ENCODE data around the gene ITPA.
A peak's percentile ranks its signal among the peaks of the same experiment; 100 is the strongest.

Gene ITPA

GRCh38 chr20:3239867-3240775 is 30.8 kb downstream of the ITPA start:
- Histone ChIP-seq H3K9me3 (ENCODE audit: control insufficient read depth in 2 of 2, low read length in 2 of 2) (no peaks in the 10 kb centered on the region), H3K4me1 (ENCODE audit: control insufficient read depth, insufficient read depth, low read length) (peaks cover 23% of the 10 kb centered on the region), H3K27ac (ENCODE audit: low read length) (no peak overlapping the region), H3K36me3 (ENCODE audit: control insufficient read depth in 2 of 2, insufficient read depth in 2 of 2, low read length in 2 of 2) (no peaks in the 10 kb centered on the region), H3K27me3 (ENCODE audit: control insufficient read depth in 1 of 2, insufficient read depth in 2 of 2, low read length in 2 of 2) (peaks cover 41 to 53% of the 10 kb centered on the region in 2 donors), H3K9ac (ENCODE audit: low read length in 2 of 2) (no peak overlapping the region), H3K4me3 (ENCODE audit: low read length in 2 of 2) (peak overlapping the region; percentile 1 to 74)

GRCh38 chr20:3240776-3241363 is 31.6 kb downstream of the ITPA start:
- Histone ChIP-seq H3K36me3 (ENCODE audit: control insufficient read depth in 2 of 2, insufficient read depth in 2 of 2, low read length in 2 of 2) (no peaks in the 10 kb centered on the region), H3K9ac (ENCODE audit: low read length in 2 of 2) (no peak overlapping the region), H3K4me1 (ENCODE audit: control insufficient read depth, insufficient read depth, low read length) (peaks cover 23% of the 10 kb centered on the region), H3K9me3 (ENCODE audit: control insufficient read depth in 2 of 2, low read length in 2 of 2) (no peaks in the 10 kb centered on the region), H3K27ac (ENCODE audit: low read length) (no peak overlapping the region), H3K4me3 (ENCODE audit: low read length in 2 of 2) (no peak overlapping the region), H3K27me3 (ENCODE audit: control insufficient read depth in 1 of 2, insufficient read depth in 2 of 2, low read length in 2 of 2) (peaks cover 39 to 46% of the 10 kb centered on the region in 2 donors)

GRCh38 chr20:3242172-3242692 is 32.9 kb downstream of the ITPA start:
- no peak overlapping the region for H3K9ac ChIP-seq (ENCODE audit: low read length in 2 of 2)
- H3K9me3 ChIP-seq (ENCODE audit: control insufficient read depth in 2 of 2, low read length in 2 of 2): no peaks in the 10 kb centered on the region
- H3K27me3 ChIP-seq (ENCODE audit: control insufficient read depth in 1 of 2, insufficient read depth in 2 of 2, low read length in 2 of 2): peaks cover 30 to 35% of the 10 kb centered on the region in 2 donors
- H3K4me1 ChIP-seq (ENCODE audit: control insufficient read depth, insufficient read depth, low read length): peaks cover 23% of the 10 kb centered on the region
- H3K36me3 ChIP-seq (ENCODE audit: control insufficient read depth in 2 of 2, insufficient read depth in 2 of 2, low read length in 2 of 2): no peaks in the 10 kb centered on the region
- no peak overlapping the region for H3K4me3 ChIP-seq (ENCODE audit: low read length in 2 of 2)
- no peak overlapping the region for H3K27ac ChIP-seq (ENCODE audit: low read length)

- H3K9ac ChIP-seq (ENCODE audit: low read length in 2 of 2): no peak overlapping the region
- H3K9me3 ChIP-seq (ENCODE audit: control insufficient read depth in 2 of 2, low read length in 2 of 2): no peaks in the 10 kb centered on the region
- H3K36me3 ChIP-seq (ENCODE audit: control insufficient read depth in 2 of 2, insufficient read depth in 2 of 2, low read length in 2 of 2): no peaks in the 10 kb centered on the region
- H3K4me3 ChIP-seq (ENCODE audit: low read length in 2 of 2): no peak overlapping the region
- H3K4me1 ChIP-seq (ENCODE audit: control insufficient read depth, insufficient read depth, low read length): peaks cover 11% of the 10 kb centered on the region
- peaks cover 23 to 27% of the 10 kb centered on the region in 2 donors for H3K27me3 ChIP-seq (ENCODE audit: control insufficient read depth in 1 of 2, insufficient read depth in 2 of 2, low read length in 2 of 2)
- H3K27ac ChIP-seq (ENCODE audit: low read length): no peak overlapping the region
Observed at GRCh38 chr20:3243718-3244358, 34.5 kb downstream of the ITPA start.

- no peaks in the 10 kb centered on the region for H3K36me3 ChIP-seq (ENCODE audit: control insufficient read depth in 2 of 2, insufficient read depth in 2 of 2, low read length in 2 of 2)
- H3K9ac ChIP-seq (ENCODE audit: low read length in 2 of 2): no peak overlapping the region
- no peak overlapping the region for H3K27ac ChIP-seq (ENCODE audit: low read length)
- H3K4me1 ChIP-seq (ENCODE audit: control insufficient read depth, insufficient read depth, low read length): peaks cover 5% of the 10 kb centered on the region
- peaks cover 20 to 21% of the 10 kb centered on the region in 2 donors for H3K27me3 ChIP-seq (ENCODE audit: control insufficient read depth in 1 of 2, insufficient read depth in 2 of 2, low read length in 2 of 2)
- no peaks in the 10 kb centered on the region for H3K9me3 ChIP-seq (ENCODE audit: control insufficient read depth in 2 of 2, low read length in 2 of 2)
- H3K4me3 ChIP-seq (ENCODE audit: low read length in 2 of 2): no peak overlapping the region
Observed at GRCh38 chr20:3244613-3245012, 35.3 kb downstream of the ITPA start.

GRCh38 chr20:3245156-3245555 is 35.9 kb downstream of the ITPA start:
- H3K9ac ChIP-seq (ENCODE audit: low read length in 2 of 2): no peak overlapping the region
- no peaks in the 10 kb centered on the region for H3K4me1 ChIP-seq (ENCODE audit: control insufficient read depth, insufficient read depth, low read length)
- H3K4me3 ChIP-seq (ENCODE audit: low read length in 2 of 2): no peak overlapping the region
- peaks cover 0 to 2% of the 10 kb centered on the region in 2 donors for H3K36me3 ChIP-seq (ENCODE audit: control insufficient read depth in 2 of 2, insufficient read depth in 2 of 2, low read length in 2 of 2)
- no peaks in the 10 kb centered on the region for H3K9me3 ChIP-seq (ENCODE audit: control insufficient read depth in 2 of 2, low read length in 2 of 2)
- no peak overlapping the region for H3K27ac ChIP-seq (ENCODE audit: low read length)
- H3K27me3 ChIP-seq (ENCODE audit: control insufficient read depth in 1 of 2, insufficient read depth in 2 of 2, low read length in 2 of 2): peaks cover 14 to 16% of the 10 kb centered on the region in 2 donors

- Histone ChIP-seq H3K36me3 (ENCODE audit: control insufficient read depth in 2 of 2, insufficient read depth in 2 of 2, low read length in 2 of 2) (peaks cover 0 to 4% of the 10 kb centered on the region in 2 donors), H3K9ac (ENCODE audit: low read length in 2 of 2) (no peak overlapping the region), H3K4me3 (ENCODE audit: low read length in 2 of 2) (no peak overlapping the region), H3K27me3 (ENCODE audit: control insufficient read depth in 1 of 2, insufficient read depth in 2 of 2, low read length in 2 of 2) (peaks cover 9 to 10% of the 10 kb centered on the region in 2 donors), H3K27ac (ENCODE audit: low read length) (no peak overlapping the region), H3K4me1 (ENCODE audit: control insufficient read depth, insufficient read depth, low read length) (no peaks in the 10 kb centered on the region), H3K9me3 (ENCODE audit: control insufficient read depth in 2 of 2, low read length in 2 of 2) (no peaks in the 10 kb centered on the region)
Observed at GRCh38 chr20:3245711-3246110, 36.4 kb downstream of the ITPA start.

GRCh38 chr20:3246682-3247081 is 37.4 kb downstream of the ITPA start:
- no peak overlapping the region for H3K27ac ChIP-seq (ENCODE audit: low read length)
- H3K4me3 ChIP-seq (ENCODE audit: low read length in 2 of 2): no peak overlapping the region
- no peaks in the 10 kb centered on the region for H3K9me3 ChIP-seq (ENCODE audit: control insufficient read depth in 2 of 2, low read length in 2 of 2)
- H3K36me3 ChIP-seq (ENCODE audit: control insufficient read depth in 2 of 2, insufficient read depth in 2 of 2, low read length in 2 of 2): peaks cover 0 to 4% of the 10 kb centered on the region in 2 donors
- peaks cover 6 to 8% of the 10 kb centered on the region in 2 donors for H3K27me3 ChIP-seq (ENCODE audit: control insufficient read depth in 1 of 2, insufficient read depth in 2 of 2, low read length in 2 of 2)
- H3K9ac ChIP-seq (ENCODE audit: low read length in 2 of 2): no peak overlapping the region
- H3K4me1 ChIP-seq (ENCODE audit: control insufficient read depth, insufficient read depth, low read length): peaks cover 3% of the 10 kb centered on the region

- Histone ChIP-seq H3K27ac (ENCODE audit: low read length) (no peak overlapping the region), H3K4me3 (ENCODE audit: low read length in 2 of 2) (no peak overlapping the region), H3K36me3 (ENCODE audit: control insufficient read depth in 2 of 2, insufficient read depth in 2 of 2, low read length in 2 of 2) (peaks cover 6 to 11% of the 10 kb centered on the region in 2 donors), H3K4me1 (ENCODE audit: control insufficient read depth, insufficient read depth, low read length) (peaks cover 6% of the 10 kb centered on the region), H3K9ac (ENCODE audit: low read length in 2 of 2) (no peak overlapping the region), H3K9me3 (ENCODE audit: control insufficient read depth in 2 of 2, low read length in 2 of 2) (no peaks in the 10 kb centered on the region), H3K27me3 (ENCODE audit: control insufficient read depth in 1 of 2, insufficient read depth in 2 of 2, low read length in 2 of 2) (peaks cover 6 to 8% of the 10 kb centered on the region in 2 donors)
Observed at GRCh38 chr20:3247638-3248037, 38.3 kb downstream of the ITPA start.

- H3K27me3 ChIP-seq (ENCODE audit: control insufficient read depth in 1 of 2, insufficient read depth in 2 of 2, low read length in 2 of 2): peaks cover 6 to 8% of the 10 kb centered on the region in 2 donors
- no peak overlapping the region for H3K9ac ChIP-seq (ENCODE audit: low read length in 2 of 2)
- no peaks in the 10 kb centered on the region for H3K9me3 ChIP-seq (ENCODE audit: control insufficient read depth in 2 of 2, low read length in 2 of 2)
- H3K36me3 ChIP-seq (ENCODE audit: control insufficient read depth in 2 of 2, insufficient read depth in 2 of 2, low read length in 2 of 2): peaks cover 10 to 13% of the 10 kb centered on the region in 2 donors
- no peak overlapping the region for H3K27ac ChIP-seq (ENCODE audit: low read length)
- H3K4me3 ChIP-seq (ENCODE audit: low read length in 2 of 2): peak overlapping the region in 1 of 2 donors; percentile 52
- H3K4me1 ChIP-seq (ENCODE audit: control insufficient read depth, insufficient read depth, low read length): peaks cover 6% of the 10 kb centered on the region
Observed at GRCh38 chr20:3248167-3248992, 39.1 kb downstream of the ITPA start.

Data from stomach smooth muscle (tissue), 2 donors.